HG03064 (cell line): ENCODE data around the gene CHCHD3.
"Not testable (repeated sequence)": the region's sequence is repeated elsewhere in the genome, so short reads cannot be mapped to it uniquely, and the experiment has no call there.

Source experiments
- ATAC-seq: cut with Tn5 transposase; IDR thresholded peaks from one replicate; pipeline ENCODE4 v1.9.1; 2021; ENCODE audit warnings: low read depth; ENCODE audit not compliant: unreplicated experiment

CHCHD3 gene

DNA sequence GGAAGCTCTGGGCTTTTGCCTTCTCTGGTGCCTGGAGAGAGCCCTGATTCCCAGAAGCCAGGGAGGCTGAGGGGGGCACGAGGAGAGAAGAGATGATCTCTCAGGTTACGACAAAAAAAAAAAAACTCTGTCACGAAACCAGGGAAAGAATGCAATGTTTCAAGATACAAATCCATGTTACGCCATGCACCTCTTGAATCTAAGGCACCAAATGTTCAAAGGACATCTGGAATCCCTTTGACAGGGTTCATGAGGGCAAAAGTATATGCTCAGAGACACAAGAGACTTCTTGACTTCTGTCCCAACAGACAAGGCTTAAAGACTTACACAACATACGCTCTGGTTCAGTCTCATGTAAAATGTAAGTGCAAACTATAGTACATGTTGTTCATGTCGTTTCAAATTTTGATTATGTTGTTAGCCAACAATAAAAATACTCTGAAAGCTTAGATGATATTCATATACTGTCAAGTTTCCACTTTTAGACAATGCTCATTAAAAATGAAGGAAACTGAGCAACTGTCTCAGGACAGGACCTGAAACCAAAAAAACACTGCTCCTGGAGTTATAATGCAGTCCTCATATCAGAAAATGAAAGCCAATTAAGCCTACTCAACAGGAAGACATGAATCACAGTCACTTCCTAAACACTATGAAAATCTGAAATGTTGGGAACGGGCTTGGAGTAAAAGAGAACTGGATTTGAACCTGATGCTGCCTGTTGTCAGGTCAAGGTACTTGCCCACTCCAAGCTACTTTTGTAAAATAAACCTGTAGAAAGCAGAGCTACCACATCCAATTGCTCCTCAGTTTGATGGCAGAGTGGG, 72.3 kb downstream of the CHCHD3 start:
- no peak for ATAC-seq

DNA sequence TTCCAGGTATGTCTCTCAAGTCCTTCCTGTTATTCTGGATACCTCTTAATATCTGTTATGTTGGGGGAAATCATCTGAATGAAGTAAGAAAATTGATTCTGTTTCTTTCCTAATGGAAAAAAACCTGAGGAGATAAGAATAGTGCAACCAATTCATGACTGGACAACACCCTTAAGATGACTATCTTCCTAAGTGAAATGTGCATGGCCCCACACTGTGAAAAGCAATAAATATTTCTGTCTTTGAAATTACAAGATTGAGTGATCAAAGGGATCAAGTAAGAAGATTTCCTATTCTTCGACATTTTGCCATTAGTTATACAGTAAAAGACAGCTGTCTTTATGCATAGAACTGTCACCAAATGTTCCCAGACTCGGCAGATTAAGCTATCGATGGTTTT, 73.9 kb downstream of the CHCHD3 start:
- ATAC-seq = no peak

GRCh38 chr7:133003052-133003910, 78.6 kb downstream of the CHCHD3 start:
- no peak for ATAC-seq

DNA sequence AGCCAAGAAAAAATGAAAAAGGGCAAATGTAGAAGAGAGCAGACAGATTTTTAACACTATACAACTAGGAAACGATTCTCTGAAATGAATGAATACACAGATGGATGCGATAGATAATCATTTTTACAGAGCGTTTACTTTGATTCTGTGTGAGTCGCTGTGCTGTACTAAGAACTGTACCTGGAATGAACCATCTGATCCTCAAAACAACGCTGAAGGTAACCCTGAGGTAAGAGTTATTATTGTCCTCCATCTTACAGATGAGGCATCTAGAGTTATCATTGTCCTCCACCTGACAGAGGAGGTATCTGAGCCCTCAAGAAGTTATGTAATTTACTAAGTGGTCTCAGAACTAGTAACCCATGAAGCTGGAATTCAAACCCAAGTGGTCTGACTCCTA, 80.2 kb downstream of the CHCHD3 start:
- ATAC-seq = no peak

DNA sequence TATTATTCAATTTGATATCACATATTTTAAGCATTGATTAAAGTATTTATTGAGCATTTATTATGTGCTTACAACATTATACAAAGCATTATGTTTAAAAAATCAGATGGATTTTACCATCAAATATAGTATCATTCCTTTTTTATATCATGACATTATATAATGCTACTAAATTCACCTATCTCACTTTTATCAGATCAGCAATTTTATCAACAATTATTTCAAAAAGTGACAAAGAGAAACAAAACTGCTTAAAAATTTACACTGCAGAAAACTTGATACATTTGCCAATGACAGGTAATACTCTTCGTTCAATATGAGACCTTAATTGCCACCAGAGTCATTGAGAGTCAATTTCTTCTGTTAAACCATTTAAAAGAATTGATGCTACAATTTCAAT, 82.0 kb downstream of the CHCHD3 start:
- ATAC-seq = no peak

GRCh38 chr7:132998763-132999162, 83.1 kb downstream of the CHCHD3 start:
- ATAC-seq = no peak

GRCh38 chr7:132997505-132997904, 84.4 kb downstream of the CHCHD3 start:
- ATAC-seq = no peak

GRCh38 chr7:132996581-132997242, 85.2 kb downstream of the CHCHD3 start:
- no peak for ATAC-seq

- no peak for ATAC-seq
Measured at GRCh38 chr7:132993377-132994013, 88.4 kb downstream of the CHCHD3 start.

DNA sequence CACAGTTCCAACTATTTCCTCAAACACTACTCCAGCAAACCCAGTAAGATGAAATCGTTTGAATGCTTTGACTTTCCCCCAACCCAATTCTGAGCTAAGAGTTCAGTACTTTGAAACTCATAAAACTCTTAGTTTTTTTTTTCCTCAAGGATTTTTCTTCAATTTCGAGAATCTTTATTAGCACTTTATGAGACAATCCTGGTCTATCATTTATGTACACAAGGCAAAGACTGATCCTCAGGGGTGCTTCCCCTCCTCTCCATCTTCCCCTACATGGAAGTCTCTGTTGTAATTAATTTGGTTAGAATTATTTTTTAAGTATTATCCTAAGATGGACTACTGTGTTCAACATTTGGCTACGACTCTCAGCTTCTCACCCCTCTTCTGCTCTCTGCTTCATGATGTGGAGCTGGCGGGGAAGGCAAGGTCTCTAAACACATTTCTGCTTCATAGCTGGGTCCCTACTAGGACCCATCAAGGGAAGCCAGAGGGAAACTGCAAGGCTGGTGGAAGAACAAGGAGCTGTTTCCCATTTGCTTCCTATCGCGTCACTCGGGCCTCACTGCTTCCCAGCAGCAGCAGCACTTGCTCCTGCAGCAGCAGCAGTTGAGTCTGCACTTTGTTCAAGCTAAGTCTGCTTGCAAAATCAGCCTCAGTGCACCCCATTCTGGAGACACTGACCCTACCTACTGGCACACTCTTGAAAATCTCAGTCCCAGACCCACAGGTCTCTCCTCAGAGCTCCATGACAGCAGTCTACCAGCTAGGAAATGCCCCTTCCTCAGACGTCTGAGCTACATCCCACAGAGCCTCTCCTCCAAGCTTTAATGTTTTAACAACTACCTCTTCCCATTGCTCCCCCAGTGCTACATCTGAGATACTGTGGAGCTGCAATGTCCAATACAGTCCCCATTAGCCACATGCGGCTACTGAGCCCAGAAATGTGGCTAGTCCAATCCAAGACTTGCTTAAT, 90.0 kb downstream of the CHCHD3 start:
- ATAC-seq = no peak

DNA sequence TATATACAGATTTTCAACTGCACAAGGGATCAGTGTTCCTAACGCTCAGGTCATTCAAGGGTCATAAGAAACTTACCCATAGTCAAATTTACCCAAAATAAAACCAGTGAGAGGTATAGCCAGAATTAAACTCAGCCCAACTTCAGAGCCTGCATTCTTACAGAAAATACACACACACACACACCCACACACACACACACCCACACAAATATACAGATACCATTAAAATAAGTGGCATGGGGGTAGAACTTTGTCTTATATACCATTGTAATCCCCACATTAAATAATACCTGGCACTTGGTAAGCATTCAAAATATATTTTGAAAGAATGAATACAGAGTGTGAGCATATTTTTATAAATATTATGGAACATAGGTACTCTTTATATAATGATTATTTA, 93.8 kb downstream of the CHCHD3 start:
- ATAC-seq = no peak

- ATAC-seq = no peak
Measured at GRCh38 chr7:132980402-132980801, 101.5 kb downstream of the CHCHD3 start.

DNA sequence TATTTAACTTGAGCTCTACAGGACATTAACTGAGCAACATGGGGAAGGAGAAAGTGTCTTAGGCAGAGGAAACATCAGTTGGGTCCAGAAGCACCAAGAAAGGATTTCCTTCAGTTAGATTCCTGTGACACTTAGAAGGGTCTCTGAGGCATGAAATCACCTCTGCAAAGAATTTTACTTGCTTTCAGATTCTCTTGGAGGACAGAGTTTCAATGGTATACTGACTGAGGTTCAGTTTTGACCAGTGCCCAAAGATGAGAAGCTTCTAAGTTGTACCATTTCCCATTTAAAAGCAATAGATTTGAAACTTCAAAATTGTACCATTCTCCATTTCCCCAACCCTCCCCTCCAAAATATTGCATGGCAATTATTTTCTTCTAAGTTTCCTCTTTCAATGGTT, 102.4 kb downstream of the CHCHD3 start:
- no peak for ATAC-seq

- ATAC-seq = no peak
Measured at GRCh38 chr7:132977234-132977633, 104.7 kb downstream of the CHCHD3 start.

GRCh38 chr7:132972745-132973144, 109.1 kb downstream of the CHCHD3 start:
- no peak for ATAC-seq

GRCh38 chr7:132970257-132970656, 111.6 kb downstream of the CHCHD3 start:
- no peak for ATAC-seq

DNA sequence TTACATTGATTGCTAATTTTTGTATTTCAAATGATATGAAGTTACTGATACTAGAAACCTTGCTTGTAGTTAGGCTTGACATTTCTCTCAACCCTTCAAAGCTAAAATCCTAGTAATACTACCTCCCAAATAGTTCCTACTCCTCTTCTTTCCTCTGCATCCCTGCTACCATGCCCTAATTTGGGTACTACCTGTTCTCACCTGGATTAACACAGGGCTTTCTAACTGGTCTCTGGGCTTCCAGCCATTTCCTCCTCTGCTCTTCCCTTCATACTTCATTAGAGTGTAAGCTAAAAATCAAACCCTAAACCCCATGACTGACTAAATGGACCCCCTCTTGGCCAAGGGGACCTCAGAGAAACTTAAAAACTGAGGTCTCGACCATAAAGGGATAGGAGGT, 112.4 kb downstream of the CHCHD3 start:
- ATAC-seq = no peak

GRCh38 chr7:132967470-132967848, 114.4 kb downstream of the CHCHD3 start:
- ATAC-seq = not testable (repeated sequence)

DNA sequence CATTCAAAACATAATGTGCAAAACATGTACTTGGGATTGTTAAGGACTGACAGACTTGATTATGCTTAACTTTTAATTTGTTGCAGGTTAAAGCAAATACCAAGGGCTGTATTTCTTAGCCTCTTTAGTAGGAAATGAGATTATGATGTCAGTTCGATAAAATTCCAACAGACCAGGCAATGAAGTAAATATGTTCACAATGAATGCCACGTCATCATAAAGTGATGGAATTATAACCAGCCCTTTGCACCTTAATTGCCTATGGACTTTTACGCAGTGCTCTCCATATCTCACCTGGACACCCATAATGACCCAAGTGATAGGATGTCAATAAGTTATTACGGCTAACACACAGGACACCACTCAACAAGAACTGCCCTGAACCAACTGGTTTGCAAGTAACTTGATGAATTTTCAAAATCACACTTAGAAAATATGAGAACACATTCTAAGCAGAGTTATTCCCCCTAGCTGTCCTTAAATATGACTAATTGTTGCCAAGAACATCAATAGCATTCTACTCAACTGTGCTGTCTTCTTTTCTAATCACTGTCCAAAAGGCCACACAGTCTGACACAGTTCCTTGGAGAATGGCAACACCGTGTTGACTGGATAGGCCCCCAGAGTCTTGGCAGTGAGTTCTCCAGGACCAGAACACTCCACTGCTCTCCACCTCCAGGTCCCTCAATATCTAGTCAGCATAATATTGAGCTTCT, 115.0 kb downstream of the CHCHD3 start:
- no peak for ATAC-seq
